OCI-LY1 (cell line): ENCODE results near the gene CYB561.
A peak's percentile ranks its signal among the peaks of the same experiment; 100 is the strongest.

Experiments used
- H2AFZ ChIP-seq: fragments of 200-600 bp; sonication (generic), shearing (Covaris generic); 2 replicates; pipeline ENCODE4 v1.6.0; 2014; ENCODE audit warnings: antibody characterized with exemption, mild to moderate bottlenecking, low read length
- H3F3A ChIP-seq: fragments of 200-600 bp; sonication (generic), shearing (Covaris generic); 2 replicates; pipeline ENCODE4 v1.6.0; 2014; ENCODE audit warnings: mild to moderate bottlenecking, antibody characterized with exemption, low read length, moderate library complexity; ENCODE audit not compliant: insufficient read depth
- H3K27ac ChIP-seq: fragments of 200-600 bp; sonication (generic); 2 replicates; pipeline ENCODE4 v1.5.1; 2014; ENCODE audit warnings: low read length, mixed run types, mild to moderate bottlenecking, low read depth; ENCODE audit not compliant: poor library complexity, severe bottlenecking
- H3K27me3 ChIP-seq: fragments of 200-600 bp; sonication (generic); 2 replicates; pipeline ENCODE4 v1.6.0; 2014; ENCODE audit warnings: antibody characterized with exemption, mild to moderate bottlenecking, low read length, moderate library complexity; ENCODE audit not compliant: insufficient read depth
- H3K36me3 ChIP-seq: fragments of 200-600 bp; sonication (generic); 2 replicates; pipeline ENCODE4 v1.6.1; 2014; ENCODE audit warnings: mild to moderate bottlenecking, antibody characterized with exemption, low read length, moderate library complexity, mixed read lengths; ENCODE audit not compliant: insufficient read depth
- H3K4me1 ChIP-seq: fragments of 200-600 bp; sonication (generic); 2 replicates; pipeline ENCODE4 v1.5.1; 2014; ENCODE audit warnings: mild to moderate bottlenecking, low read length, moderate library complexity; ENCODE audit not compliant: insufficient read depth, severe bottlenecking
- H3K4me2 ChIP-seq: fragments of 200-600 bp; sonication (generic), shearing (Covaris generic); 2 replicates; pipeline ENCODE4 v1.6.1; 2014; ENCODE audit warnings: low read length
- H3K4me3 ChIP-seq: fragments of 200-600 bp; sonication (generic); 2 replicates; pipeline ENCODE4 v1.5.1; 2014; ENCODE audit warnings: low read length, low read depth, mild to moderate bottlenecking, mixed read lengths; ENCODE audit not compliant: poor library complexity, severe bottlenecking
- H3K79me2 ChIP-seq: fragments of 200-600 bp; shearing (Covaris generic); 2 replicates; pipeline ENCODE4 v1.6.1; 2016; ENCODE audit warnings: mixed run types, low read length, mixed read lengths; ENCODE audit not compliant: insufficient read depth
- H3K9ac ChIP-seq: fragments of 200-600 bp; sonication (generic), shearing (Covaris generic); 2 replicates; pipeline ENCODE4 v1.6.1; 2014; ENCODE audit warnings: mild to moderate bottlenecking, low read length, mixed read lengths
- H3K9me2 ChIP-seq: fragments of 200-600 bp; sonication (generic), shearing (Covaris generic); 2 replicates; pipeline ENCODE4 v1.6.1; 2014; ENCODE audit warnings: low read depth, mild to moderate bottlenecking, low read length, mixed read lengths
- H3K9me3 ChIP-seq: fragments of 200-600 bp; shearing (Covaris generic); 2 replicates; pipeline ENCODE4 v1.6.1; 2014; ENCODE audit warnings: low read length, mixed read lengths
- H4K20me1 ChIP-seq: fragments of 200-600 bp; sonication (generic), shearing (Covaris generic); 2 replicates; pipeline ENCODE4 v1.6.0; 2016; ENCODE audit warnings: mild to moderate bottlenecking, low read length; ENCODE audit not compliant: insufficient read depth
- CTCF ChIP-seq: fragments of 200-600 bp; sonication (generic), shearing (Covaris generic); IDR thresholded peaks from 2 replicates; pipeline ENCODE4 v1.5.1; 2017; ENCODE audit warnings: mild to moderate bottlenecking, antibody characterized with exemption, low read length, moderate library complexity, mixed read lengths
- EZH2 ChIP-seq: fragments of 200-600 bp; sonication (generic), shearing (Covaris generic); IDR thresholded peaks from 2 replicates; pipeline ENCODE4 v1.8.0; 2017; ENCODE audit warnings: borderline replicate concordance, mixed run types, mild to moderate bottlenecking, antibody characterized with exemption, low read length, moderate library complexity, mixed read lengths

Gene CYB561

GRCh38 chr17:63476854-63477479 is 30.9 kb upstream of the CYB561 start, which contains the start of gene ACE:
Gene ACE (plus strand): TSS chr17:63477061. CDS start chr17:63477095, 34 bp downstream.
- peaks cover 15% of the 10 kb centered on the region; the same call in 1 of the 2 replicates for H3K27me3 ChIP-seq
- no peaks in the 10 kb centered on the region for H3K79me2 ChIP-seq
- no peaks in the 10 kb centered on the region for H3F3A ChIP-seq
- H3K4me3 ChIP-seq, result peak within 1 kb of the TSS; percentile 46
- H3K9ac ChIP-seq, result no peak within 1 kb of the TSS
- no peaks in the 10 kb centered on the region for H4K20me1 ChIP-seq
- no peak for TF ChIP-seq CTCF
- TF ChIP-seq EZH2, result no peak
- H3K9me2 ChIP-seq, result no peaks in the 10 kb centered on the region
- H3K27ac ChIP-seq, result no peak within 1 kb of the TSS
- no peaks in the 10 kb centered on the region for H3K9me3 ChIP-seq
- no peak within 1 kb of the TSS for H2AFZ ChIP-seq
- peak within 1 kb of the TSS; percentile 52 for H3K4me2 ChIP-seq
- H3K4me1 ChIP-seq, result peaks cover 19% of the 10 kb centered on the region
- H3K36me3 ChIP-seq, result no peaks in the 10 kb centered on the region

- H4K20me1 ChIP-seq, result no peaks in the 10 kb centered on the region
These were observed 30.4 kb upstream of the CYB561 start for GRCh38 chr17:63476459-63476853.

GRCh38 chr17:63475491-63476412 is 29.6 kb upstream of the CYB561 start:
- no peak overlapping the region for H2AFZ ChIP-seq
- no peaks in the 10 kb centered on the region for H3K9me2 ChIP-seq
- no peak overlapping the region for H3K4me3 ChIP-seq
- H3K27me3 ChIP-seq, result peaks cover 15% of the 10 kb centered on the region; the same call in 1 of the 2 replicates
- H3K9me3 ChIP-seq, result no peaks in the 10 kb centered on the region
- H4K20me1 ChIP-seq, result no peaks in the 10 kb centered on the region
- no peak for TF ChIP-seq CTCF
- TF ChIP-seq EZH2, result no peak
- no peak overlapping the region for H3K9ac ChIP-seq
- H3F3A ChIP-seq, result no peaks in the 10 kb centered on the region
- no peaks in the 10 kb centered on the region for H3K36me3 ChIP-seq
- H3K4me1 ChIP-seq, result peaks cover 13% of the 10 kb centered on the region
- H3K4me2 ChIP-seq, result no peak overlapping the region
- no peaks in the 10 kb centered on the region for H3K79me2 ChIP-seq
- H3K27ac ChIP-seq, result no peak overlapping the region

More at GRCh38 chr17:63476459-63476853, 30.4 kb upstream of the CYB561 start:
- Histone ChIP-seq H2AFZ (no peak overlapping the region), H3K9me3 (no peaks in the 10 kb centered on the region), H3K4me1 (peaks cover 19% of the 10 kb centered on the region), H3K36me3 (no peaks in the 10 kb centered on the region), H3F3A (no peaks in the 10 kb centered on the region), H3K27me3 (peaks cover 15% of the 10 kb centered on the region; the same call in 1 of the 2 replicates), H3K79me2 (no peaks in the 10 kb centered on the region), H3K9me2 (no peaks in the 10 kb centered on the region), H3K9ac (no peak overlapping the region), H3K27ac (no peak overlapping the region), H3K4me2 (peak overlapping the region; percentile 52), H3K4me3 (peak overlapping the region; percentile 46)
- no peak for TF ChIP-seq EZH2
- TF ChIP-seq CTCF, result no peak
